Kidney epithelial cell (primary cell): Measurements from ENCODE around the gene MAP1LC3C. TPM values are rescaled to one million over a fixed set of nuclear protein-coding genes. Genes with fewer than 3 reads are reported as not detected.

ENCODE experiments used
- DNase-seq: peaks from one replicate; pipeline ENCODE4 v3.0.0-alpha.2; 2010; ENCODE audit warnings: low read depth
- H3K27me3 ChIP-seq: 2 replicates; pipeline ENCODE4 v1.6.0; 2011; ENCODE audit warnings: low read length; ENCODE audit not compliant: control insufficient read depth, insufficient read depth
- H3K36me3 ChIP-seq: 2 replicates; pipeline ENCODE4 v1.5.1; 2011; ENCODE audit warnings: low read length; ENCODE audit not compliant: control insufficient read depth, insufficient read depth
- H3K4me3 ChIP-seq: 2 replicates; pipeline ENCODE4 v1.5.1; 2011; ENCODE audit warnings: low read depth, mild to moderate bottlenecking, control low read depth, low read length
- total RNA-seq: library from RNA; depleted of rRNA; stranded (reverse); fragments of >200 nt; gene quantifications from 2 replicates; pipeline ENCODE4 v1.2.3, GENCODE V29; 2015
- TF ChIP-seq, protein P1 (sequence below): IDR thresholded peaks from 2 replicates; pipeline ENCODE4 v1.5.1; 2011; ENCODE audit warnings: mild to moderate bottlenecking, moderate library complexity, low read length, control low read depth, inconsistent platforms; ENCODE audit not compliant: insufficient read depth, poor library complexity, severe bottlenecking

Gene MAP1LC3C
- total RNA-seq, 1 donor from 2014 or later, result not detected

GRCh38 chr1:242002072-242002471, 3.2 kb upstream of the MAP1LC3C start:
- no peak for DNase-seq
- TF ChIP-seq, protein P1, sequence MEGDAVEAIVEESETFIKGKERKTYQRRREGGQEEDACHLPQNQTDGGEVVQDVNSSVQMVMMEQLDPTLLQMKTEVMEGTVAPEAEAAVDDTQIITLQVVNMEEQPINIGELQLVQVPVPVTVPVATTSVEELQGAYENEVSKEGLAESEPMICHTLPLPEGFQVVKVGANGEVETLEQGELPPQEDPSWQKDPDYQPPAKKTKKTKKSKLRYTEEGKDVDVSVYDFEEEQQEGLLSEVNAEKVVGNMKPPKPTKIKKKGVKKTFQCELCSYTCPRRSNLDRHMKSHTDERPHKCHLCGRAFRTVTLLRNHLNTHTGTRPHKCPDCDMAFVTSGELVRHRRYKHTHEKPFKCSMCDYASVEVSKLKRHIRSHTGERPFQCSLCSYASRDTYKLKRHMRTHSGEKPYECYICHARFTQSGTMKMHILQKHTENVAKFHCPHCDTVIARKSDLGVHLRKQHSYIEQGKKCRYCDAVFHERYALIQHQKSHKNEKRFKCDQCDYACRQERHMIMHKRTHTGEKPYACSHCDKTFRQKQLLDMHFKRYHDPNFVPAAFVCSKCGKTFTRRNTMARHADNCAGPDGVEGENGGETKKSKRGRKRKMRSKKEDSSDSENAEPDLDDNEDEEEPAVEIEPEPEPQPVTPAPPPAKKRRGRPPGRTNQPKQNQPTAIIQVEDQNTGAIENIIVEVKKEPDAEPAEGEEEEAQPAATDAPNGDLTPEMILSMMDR, result no peak
- Histone ChIP-seq H3K27me3 (no peaks in the 10 kb centered on the region), H3K36me3 (no peaks in the 10 kb centered on the region), H3K4me3 (no peak overlapping the region)

DNA sequence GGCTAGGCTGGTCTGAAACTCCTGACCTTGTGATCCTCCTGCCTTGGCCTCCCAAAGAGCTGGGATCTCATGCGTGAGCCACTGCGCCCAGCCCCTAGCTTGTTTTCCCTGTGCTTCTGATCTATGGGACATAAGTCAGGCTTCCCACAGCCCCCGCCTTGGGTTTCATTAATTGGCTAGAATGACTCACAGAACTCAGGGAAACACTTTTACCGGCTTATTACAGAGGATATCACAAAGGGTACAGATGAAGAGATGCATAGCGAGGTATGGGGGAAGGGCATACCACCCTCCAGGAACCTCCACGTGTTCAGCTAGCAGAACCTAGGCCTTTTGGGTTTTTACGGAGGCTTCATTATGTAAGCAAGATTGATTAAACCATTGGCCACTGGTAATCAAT, 1.5 kb upstream of the MAP1LC3C start:
- H3K4me3 ChIP-seq, result no peak overlapping the region
- no peaks in the 10 kb centered on the region for H3K27me3 ChIP-seq
- no peak for DNase-seq
- no peaks in the 10 kb centered on the region for H3K36me3 ChIP-seq
- TF ChIP-seq, protein P1, result no peak

DNA sequence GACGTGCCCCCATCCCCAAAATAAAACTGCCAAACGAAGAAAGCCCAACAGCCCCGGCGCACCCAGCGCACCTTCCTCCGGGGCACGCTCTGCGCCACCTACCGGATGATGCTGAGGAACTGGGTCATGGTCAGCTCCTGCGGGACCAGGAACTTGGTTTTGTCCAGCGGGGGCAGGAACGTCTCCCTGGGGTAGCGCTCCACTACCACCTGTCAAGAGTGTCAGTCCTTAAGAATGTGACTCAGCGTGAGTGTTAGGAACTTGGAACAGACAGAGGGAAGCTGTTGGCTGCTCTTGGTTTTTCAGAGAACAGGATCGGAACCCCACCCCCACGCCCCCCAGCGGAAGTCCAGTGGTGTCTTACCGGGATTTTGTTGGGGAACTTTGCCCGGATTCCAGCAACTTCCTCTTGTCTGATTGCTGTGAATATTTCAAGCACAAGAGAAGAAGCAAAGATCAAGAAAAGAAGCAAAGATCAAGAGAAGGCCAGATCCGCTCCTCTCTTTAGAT, 431 bp downstream of the MAP1LC3C start:
- no peaks in the 10 kb centered on the region for H3K27me3 ChIP-seq
- TF ChIP-seq, protein P1, result peak; percentile 74
- DNase-seq, result peak; percentile 83
- no peaks in the 10 kb centered on the region for H3K36me3 ChIP-seq
- H3K4me3 ChIP-seq, result no peak overlapping the region

- Histone ChIP-seq H3K4me3 (no peak overlapping the region), H3K27me3 (no peaks in the 10 kb centered on the region), H3K36me3 (no peaks in the 10 kb centered on the region)
- no peak for DNase-seq
- TF ChIP-seq, protein P1, result no peak
Observed at GRCh38 chr1:241997401-241997998, 1.4 kb downstream of the MAP1LC3C start.

GRCh38 chr1:241994171-241994570, 4.7 kb downstream of the MAP1LC3C start:
- Histone ChIP-seq H3K27me3 (no peaks in the 10 kb centered on the region), H3K4me3 (no peak overlapping the region), H3K36me3 (no peaks in the 10 kb centered on the region)
- DNase-seq, result no peak
- TF ChIP-seq, protein P1, result no peak

DNA sequence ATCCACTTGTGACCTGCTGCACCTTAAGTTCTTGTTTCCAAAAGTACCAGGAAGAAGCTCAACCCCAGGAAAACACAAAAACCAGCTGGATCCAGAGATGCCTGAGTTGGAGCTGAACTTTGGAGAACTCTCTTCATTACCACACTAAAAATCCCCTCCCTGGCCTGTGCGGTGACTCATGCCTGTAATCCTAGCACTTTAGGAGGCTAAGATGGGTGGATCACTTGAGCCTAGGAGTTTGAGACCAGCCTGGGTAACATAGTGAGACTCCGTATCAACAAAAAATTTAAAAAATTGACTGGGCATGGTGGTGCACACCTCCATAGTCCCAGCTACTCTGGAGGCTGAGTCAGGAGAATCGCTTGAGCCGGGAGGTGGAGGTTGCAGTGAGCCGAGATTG, 6.2 kb downstream of the MAP1LC3C start:
- no peak overlapping the region for H3K4me3 ChIP-seq
- H3K27me3 ChIP-seq, result no peaks in the 10 kb centered on the region
- DNase-seq, result no peak
- TF ChIP-seq, protein P1, result no peak
- H3K36me3 ChIP-seq, result no peaks in the 10 kb centered on the region
